ENCODE data around the gene CHID1. TPM values are rescaled to one million over a fixed set of nuclear protein-coding genes. Genes with fewer than 3 reads are reported as not detected.

CHID1 gene
- total and polyA plus RNA-seq, 2 of the 4 experiments (the other 2 are of a cell fraction): 34.2 to 121 TPM

- dilution Hi-C loops (cut with HindIII; ENCODE audit: low sequenced_read_pairs, unreplicated experiment): no loop called here
- H3K79me1 ChIP-seq (ENCODE audit: low read depth in 1 of 2, low read length in 2 of 2): peaks cover 4 to 9% of the 10 kb centered on the region in 2 experiments; a peak in 2 of 4 replicates
- ChIA-PET POLR2A (ENCODE audit: unreplicated experiment) (no interaction called here), CTCF (no interaction called here)
- H3K18ac ChIP-seq (ENCODE audit: low read depth, low read length): no peak overlapping the region
- H3K56ac ChIP-seq (ENCODE audit: extremely low read depth, insufficient read depth, low read length): no peak overlapping the region
- no peak overlapping the region for H3K27ac ChIP-seq (ENCODE audit: insufficient read depth, low read length)
- intact Hi-C loops (cut with micrococcal nuclease): no loop called here
- no peak for DNase-seq
- ATAC-seq (ENCODE audit: low read depth): no peak
- no peak overlapping the region for H2BK20ac ChIP-seq (ENCODE audit: low read depth, low read length)
- H3K4me1 ChIP-seq (ENCODE audit: control insufficient read depth, insufficient read depth, low read length): peaks cover 4% of the 10 kb centered on the region
- H3K9me1 ChIP-seq (ENCODE audit: insufficient read depth, low read length): 0 out of 2 replicates have a peak, but pooled peaks cover 2% of the 10 kb centered on the region
- no peak for TF ChIP-seq ELK1 (IDR thresholded peaks at IDR 0.05; ENCODE audit: borderline replicate concordance, low read depth, low read length)
- WGBS, 2 experiments (ENCODE audit: extremely low coverage in 2 of 2, insufficient read length in 1 of 2): 50% methylated on average over 6 of the region's 15 CpGs; no CpG with 5 or more reads in 1 of the 2 experiments
- H3K4me3 ChIP-seq (ENCODE audit: insufficient read depth, low read depth, low read length): no peak overlapping the region
- no peaks in the 10 kb centered on the region for H3K9me3 ChIP-seq (ENCODE audit: control insufficient read depth, insufficient read depth, low read length)
- H3K4ac ChIP-seq (ENCODE audit: low read depth, low read length): no peak overlapping the region
- H4K8ac ChIP-seq (ENCODE audit: low read depth in 2 of 2, low read length in 2 of 2): no peak overlapping the region
- no peak overlapping the region for H2BK5ac ChIP-seq (ENCODE audit: low read depth, low read length, poor library complexity, severe bottlenecking)
- H2AK9ac ChIP-seq (replicated peaks; ENCODE audit: low read depth, low read length, poor library complexity): peak overlapping the region; percentile 65
- in situ Hi-C loops (cut with MboI; ENCODE audit: low sequenced_read_pairs): no loop called here
- H4K91ac ChIP-seq (ENCODE audit: insufficient read depth, low read depth, low read length): no peak overlapping the region
- no peak overlapping the region for H2AK5ac ChIP-seq (ENCODE audit: low read depth, low read length)
- no peak overlapping the region for H3K14ac ChIP-seq (replicated peaks; ENCODE audit: low read depth, low read length)
- BruUV-seq (replicated peaks): no TSS peak
- no peak overlapping the region for H2BK15ac ChIP-seq (ENCODE audit: low read depth, low read length)
- H3K36me3 ChIP-seq (ENCODE audit: control insufficient read depth, insufficient read depth, low read length): peaks cover 2% of the 10 kb centered on the region; the same call in 1 of the 2 replicates
- peaks cover 9% of the 10 kb centered on the region for H4K20me1 ChIP-seq (ENCODE audit: insufficient read depth, low read length)
- H3K4me2 ChIP-seq (ENCODE audit: low read depth, low read length): no peak overlapping the region
- no peaks in the 10 kb centered on the region for H3K27me3 ChIP-seq (ENCODE audit: control insufficient read depth, insufficient read depth, low read length)
- H2AFZ ChIP-seq (replicated peaks; ENCODE audit: low read length, poor library complexity): peak overlapping the region; percentile 49
- no peak overlapping the region for H2BK120ac ChIP-seq (ENCODE audit: low read depth, low read length)
- no peak overlapping the region for H3K9ac ChIP-seq (ENCODE audit: low read depth, low read length)
- no peak overlapping the region for H4K5ac ChIP-seq (ENCODE audit: low read depth, low read length)
- no peak overlapping the region for H3K23ac ChIP-seq (ENCODE audit: low read depth, low read length)
These were observed 11.5 kb upstream of the CHID1 start for GRCh38 chr11:921921-922678.
